ENCODE results near the gene ELMO2.

Gene ELMO2

DNA sequence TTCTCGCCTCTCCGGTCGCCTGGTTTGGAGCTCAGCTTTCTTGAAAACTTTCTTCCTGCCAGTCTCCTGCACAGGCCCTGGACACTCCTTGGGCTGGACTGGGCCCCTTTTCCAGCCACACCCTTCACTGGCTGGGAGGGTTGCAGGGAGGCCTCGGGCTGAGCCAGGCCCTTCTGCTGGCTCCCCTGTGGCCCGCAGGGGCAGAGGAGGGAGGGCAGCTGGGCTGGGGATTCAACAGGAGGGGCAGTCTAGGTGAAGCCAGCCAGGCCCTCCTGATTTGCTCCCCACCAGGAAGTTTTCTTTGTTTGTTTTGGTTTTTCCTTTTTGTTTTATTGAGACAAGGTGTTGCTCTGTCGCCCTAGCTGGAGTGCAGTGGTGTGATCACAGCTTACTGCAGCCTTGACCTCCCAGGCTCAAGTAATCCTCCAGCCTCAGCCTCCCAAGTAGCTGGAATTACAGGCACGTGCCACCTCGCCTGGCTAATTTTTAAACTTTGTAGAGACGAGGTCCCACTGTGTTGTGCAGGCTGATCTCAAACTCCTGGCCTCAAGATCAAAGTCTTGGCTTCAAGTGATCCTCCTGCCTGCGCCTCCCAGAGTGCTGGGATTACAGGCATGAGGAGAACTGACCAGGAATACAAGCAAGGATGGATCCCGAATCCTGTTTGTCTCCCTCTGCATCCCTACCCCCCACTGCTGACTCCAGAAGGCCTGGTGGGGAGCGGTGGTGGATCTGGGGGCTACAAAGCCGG, 74.6 kb downstream of the ELMO2 start:
- DNase-seq (ENCODE audit: low read depth): no peak

DNA sequence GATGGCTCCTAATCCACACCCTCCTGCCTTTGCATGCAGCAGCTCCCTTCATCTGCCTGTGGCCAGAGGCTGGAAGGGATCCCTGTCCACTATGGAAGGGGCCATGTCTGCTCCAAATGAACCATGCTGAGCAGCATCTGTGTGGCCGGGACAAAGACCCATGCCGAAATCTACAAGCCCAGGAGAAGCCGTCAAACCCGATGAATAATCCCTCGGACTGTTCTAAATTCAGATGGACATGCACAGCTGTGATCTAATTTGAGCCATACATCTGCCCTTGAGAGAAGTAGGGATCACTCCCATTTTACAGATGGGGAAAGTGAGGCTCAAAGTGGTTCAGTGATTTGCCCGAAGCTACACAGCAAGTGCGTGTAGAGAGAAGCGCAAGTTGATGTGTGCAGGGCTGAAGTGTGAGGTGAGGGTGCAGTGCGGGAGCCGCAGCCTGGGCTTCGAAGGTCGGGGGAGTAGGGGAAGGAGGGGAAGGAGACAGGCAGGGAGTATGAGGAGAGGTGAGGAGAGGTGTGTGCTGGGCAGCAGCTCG, 75.5 kb downstream of the ELMO2 start:
- no peak for DNase-seq (ENCODE audit: low read depth)

DNA sequence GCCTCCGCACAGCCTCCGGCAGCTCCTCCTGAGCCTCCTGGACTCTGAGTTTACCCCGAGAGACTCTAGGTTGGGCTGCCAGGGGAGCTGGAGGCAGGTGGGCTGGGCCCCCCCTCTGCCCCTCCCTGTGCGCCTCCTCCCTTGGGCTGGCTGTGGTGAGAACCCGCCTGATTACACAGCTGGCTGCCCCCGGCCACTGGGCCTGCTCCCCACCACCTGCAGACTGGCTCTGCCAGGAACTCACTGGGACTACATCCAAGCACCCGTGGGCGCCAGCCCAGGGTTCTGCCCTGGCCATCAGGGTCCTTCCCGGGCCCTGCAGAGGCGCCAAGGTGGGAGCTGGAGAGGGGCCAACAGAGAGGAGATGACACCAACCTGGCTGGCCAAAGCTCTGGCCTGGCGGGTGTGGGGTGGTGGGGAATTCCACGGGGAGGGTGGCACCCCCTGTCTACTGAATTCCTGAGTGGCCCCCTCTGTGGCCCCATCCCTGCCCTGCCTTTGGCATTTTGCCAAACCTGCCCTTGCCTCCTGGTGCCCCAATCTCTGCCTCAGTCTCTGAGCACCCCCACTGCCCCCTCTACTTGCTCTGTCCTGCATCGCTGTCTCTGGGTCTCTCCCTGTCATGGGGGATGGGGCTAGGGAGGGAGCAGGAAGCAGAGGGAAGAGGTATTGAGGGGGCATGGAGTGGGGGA, 76.2 kb downstream of the ELMO2 start:
- DNase-seq (ENCODE audit: low read depth): no peak

DNA sequence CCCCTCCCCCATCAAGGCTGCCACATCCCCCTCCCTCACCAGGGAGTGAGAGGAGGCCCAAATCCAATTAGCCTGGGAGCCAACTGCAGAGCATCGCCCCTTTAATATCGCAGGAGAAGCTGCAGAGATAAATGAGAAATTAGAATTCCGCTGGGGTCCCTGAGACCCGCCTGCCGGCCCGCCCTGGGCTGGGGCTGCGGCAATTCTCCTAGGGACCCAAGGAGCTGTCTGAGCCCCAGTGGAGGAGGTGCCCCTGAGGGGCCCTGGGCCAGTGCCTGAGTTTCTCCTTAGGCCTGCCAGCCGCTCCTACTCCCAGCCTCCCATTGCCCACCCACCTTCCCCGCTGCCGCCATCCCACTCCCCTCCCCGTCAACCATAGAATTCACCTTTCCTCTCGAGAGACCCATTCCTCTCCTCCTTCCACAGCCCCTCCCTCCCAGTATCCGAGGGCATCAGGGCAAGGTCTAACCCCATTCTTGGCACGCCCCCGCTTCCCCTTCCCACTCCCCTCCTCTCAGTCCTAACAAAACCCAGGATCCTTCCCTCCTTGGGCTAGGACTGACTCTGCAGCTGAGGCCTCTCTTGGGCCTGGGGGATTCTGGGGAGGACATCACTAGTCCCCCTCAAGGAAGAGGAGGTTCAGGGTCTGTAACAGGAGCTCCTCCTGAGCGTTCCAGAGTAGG, 78.1 kb downstream of the ELMO2 start:
- DNase-seq (ENCODE audit: low read depth): no peak

DNA sequence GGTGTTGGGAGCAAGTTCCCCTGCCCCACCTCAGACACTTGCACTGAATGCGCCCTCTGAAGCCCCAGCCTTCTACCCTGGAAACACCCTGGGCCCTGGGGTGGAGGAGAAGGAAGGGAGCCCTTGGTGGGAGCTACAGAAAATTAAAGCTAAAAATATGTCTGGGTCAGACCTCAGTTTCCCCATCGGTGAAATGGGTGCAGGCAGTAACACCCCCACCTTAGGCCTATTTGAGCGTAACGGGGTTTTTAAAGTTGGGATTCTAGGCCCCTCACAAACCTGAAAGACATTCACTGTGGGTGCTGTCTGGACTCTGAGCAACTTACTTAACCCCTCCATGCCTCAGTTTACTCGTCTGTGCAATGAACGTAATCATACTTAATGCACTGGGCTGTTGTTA, 78.9 kb downstream of the ELMO2 start:
- DNase-seq (ENCODE audit: low read depth): no peak

DNA sequence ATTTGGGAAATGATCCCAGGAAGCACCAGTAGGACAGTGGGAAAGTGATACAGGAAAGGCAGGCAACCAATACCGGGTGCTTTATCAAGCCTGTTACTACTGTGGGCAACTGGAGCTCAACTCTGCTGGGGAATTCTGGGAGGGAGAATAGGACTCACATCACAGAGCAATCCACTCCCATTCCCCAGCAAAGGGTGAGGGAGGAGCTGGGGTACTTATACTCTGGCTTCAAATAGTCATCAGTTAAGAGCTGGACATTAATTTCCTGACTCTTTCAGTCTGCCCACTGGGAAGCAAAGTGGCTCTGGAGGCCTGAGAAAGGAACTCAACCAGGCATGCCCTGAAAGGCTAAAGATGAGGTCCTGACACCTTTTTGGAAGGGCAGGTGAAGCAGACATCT, 80.6 kb downstream of the ELMO2 start:
- no peak for DNase-seq (ENCODE audit: low read depth)

DNA sequence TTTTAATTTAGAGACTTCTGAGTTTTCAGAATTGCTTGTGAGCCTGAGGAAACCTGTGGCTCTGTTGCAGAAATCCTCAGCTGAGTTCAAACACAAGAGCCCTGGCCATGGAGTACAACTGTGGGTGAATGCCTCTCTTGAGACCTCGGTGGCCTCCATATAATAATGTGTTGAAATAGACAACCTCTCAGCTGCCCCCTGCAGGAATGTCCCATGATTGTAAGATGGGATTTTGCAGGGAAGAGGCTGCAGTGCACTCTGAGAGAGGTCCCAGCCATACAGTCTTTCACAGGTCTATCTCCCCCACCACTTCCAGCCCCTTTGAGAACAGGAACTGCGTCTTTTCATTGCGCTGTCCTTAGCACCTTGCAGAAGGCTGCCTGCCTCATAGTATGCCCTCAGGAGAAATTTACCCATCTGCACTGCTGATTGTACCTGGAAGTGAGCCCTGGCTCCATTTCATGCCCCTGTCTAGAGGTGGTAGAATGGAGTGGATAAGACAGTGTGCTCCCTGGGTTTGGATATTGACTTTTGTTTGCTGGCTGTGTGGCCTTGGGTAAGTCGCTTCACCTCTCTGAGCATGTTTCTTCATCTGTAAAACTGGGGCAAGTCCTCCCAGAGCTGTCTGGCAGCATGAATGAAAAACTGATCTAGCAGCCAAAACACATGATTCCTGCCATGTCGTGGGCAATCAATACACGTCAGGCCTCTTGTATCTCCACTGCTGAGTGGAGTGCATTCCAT, 81.3 kb downstream of the ELMO2 start:
- DNase-seq (ENCODE audit: low read depth): no peak

DNA sequence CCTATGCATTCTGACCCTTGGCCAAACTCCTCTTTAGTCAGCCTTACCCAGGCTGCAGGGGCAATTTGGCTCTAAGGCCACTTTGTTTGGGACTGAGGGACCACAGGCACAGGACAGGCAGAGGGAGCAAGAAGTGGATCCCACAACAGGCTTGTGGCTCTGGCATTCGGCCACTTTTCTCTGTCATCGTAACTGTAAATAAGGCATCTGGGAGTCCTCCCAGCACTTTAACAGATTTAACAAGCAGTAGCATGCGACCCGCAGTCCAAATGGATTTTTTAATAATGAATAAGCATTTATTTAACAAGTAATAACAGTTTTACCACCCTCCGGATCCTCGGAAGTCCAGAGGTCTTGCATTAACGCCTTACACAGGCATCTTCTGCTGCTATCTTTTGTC, 82.0 kb downstream of the ELMO2 start:
- no peak for DNase-seq (ENCODE audit: low read depth)

DNA sequence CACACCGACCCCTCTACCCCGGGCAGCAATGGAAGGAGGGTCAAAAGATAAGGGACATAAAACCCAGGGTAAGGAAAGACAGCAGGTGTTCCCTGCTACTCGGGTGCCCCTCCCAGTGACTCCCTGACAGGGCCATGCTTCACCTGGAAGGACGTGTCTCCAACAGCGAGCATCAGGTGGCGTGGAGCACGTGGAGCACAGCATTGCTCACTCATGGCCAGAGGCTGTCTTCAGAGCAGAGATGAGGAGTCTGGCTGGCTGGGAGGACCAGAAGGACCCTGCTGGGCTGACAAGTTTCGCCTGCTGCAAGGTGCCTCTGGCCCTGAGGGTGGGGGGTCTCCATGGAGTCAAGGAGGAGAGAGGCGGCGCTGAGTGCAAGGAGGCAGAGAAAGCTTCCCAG, 82.9 kb downstream of the ELMO2 start:
- DNase-seq (ENCODE audit: low read depth): no peak

DNA sequence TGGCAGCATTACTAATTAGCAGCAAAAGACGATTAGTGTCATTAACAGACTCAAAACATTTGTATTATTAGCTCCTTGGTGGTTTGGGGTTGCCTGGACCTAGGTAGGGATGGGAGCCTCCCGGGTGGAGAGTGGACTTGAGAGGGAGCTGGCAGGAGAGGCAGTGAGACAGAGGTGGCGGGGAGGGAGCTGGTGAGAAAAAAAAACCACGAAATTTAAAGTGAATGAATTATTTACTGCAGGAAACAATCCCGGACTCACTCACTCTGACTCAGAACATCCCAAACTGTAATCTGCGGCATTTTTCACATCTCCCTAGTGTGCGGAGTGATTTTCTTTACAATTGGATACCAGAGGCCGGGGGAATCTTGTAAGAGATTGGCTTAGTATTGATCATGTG, 83.8 kb downstream of the ELMO2 start:
- no peak for DNase-seq (ENCODE audit: low read depth)

DNA sequence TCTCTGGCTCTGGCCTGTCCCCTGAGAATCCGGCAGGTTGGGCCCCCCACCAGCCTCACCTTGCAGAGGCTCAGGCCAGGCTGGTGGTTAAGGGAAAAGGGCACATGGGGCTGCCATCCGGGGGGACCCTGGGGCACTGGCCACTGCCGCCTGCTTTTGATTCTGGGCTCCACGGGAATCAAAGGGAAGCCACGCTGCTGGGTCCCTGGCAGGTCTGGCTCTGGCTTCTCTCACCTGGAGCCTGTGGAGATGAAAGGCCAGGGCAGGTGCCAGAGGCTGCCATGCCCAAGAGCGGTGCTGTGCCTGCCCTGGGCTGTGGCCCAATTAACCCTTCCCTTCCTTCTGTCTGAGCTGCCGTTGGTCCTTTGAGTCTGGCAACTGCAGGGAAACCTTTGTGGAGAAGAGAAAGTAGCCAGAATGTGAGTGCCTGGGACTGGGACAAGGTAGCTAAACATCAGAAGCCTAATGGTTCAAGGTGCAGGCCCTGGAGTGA, 88.7 kb downstream of the ELMO2 start:
- no peak for DNase-seq (ENCODE audit: low read depth)

DNA sequence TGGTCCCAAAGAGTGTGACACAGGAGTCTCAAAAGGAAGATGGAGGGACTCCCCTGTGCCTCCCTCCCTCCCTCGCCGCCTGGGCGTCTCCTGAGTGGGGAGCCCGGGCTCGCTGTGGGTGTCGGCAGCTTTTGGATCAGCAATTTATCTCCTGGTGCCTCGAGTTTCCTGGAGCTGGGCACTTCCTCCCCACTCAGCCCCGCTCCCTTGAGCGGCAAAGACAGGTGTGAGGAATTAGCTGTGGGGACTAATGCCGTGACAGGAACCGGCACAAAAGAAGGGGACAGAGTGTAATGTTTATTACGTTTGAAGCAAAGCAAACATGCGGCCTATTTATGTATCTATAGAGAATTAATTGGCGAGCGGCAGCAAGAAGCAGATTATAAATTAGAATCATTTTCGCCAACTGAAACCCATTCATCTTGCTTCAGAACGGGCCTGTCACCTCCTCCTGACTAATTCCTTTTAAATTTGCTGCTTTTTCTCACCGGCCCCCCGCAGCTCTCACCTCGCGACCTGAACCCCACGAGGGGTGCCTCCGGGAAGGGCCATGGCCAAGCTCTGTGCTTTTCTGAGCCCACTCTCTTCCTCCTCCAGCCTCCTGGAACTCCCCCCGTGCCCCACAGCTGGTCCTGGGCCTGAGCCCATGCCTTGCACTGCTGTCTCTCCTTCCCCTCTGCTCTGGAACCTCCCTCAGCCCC, 89.3 kb downstream of the ELMO2 start:
- DNase-seq (ENCODE audit: low read depth): no peak

Data from fibroblast of the conjunctiva (primary cell).